Measurements from ENCODE around the gene GLI2. TPM values are rescaled to one million over a fixed set of nuclear protein-coding genes. Genes with fewer than 3 reads are reported as not detected.

GLI2 gene
- total RNA-seq, 1 donor from 2014 or later = 2.2 TPM

DNA sequence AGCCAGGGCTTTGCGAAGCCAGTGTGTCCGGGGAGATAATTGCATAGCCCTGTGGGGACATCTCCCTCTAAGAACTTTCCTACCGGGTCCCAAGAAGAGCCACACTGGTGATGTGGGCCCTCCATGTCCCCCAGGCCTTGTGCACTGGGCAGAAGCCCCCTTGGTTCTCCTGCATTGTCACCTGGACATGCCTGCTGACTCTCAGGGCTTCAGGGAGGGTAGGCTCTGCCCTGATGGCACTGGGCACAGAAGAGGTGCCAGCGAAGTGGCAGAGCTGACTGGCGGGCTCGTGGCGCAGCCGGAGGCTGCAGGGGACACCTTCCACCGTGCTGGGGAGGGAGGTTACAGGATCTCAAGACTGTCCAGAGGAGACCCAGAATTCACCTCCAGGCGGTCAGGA is 28.3 kb downstream of the GLI2 start:
- ATAC-seq = no peak
- intact Hi-C loops (cut with DNase I) = no loop called here
- peak; percentile 17 for DNase-seq (ENCODE audit: missing footprints)

DNA sequence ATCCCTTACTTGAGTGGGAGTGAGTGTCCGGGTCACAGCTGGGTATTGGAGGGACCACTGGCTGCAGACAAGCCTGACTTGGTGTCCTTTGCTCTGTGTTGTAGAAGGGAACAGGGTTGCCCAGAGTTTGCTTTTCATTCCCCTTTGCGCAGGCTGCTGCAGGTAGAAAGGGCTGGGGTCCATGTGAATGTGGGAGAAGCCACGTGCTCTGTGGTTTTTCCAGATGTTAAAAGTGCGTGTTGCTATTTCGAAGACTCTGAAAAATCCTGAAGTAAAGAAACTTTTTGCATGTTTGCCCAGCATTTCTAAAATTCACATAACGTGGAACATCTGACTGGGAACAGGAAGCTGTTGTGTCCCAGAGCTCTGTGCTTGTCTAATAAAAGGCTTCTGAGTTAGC is 28.8 kb downstream of the GLI2 start:
- DNase-seq (ENCODE audit: missing footprints) (no peak), ATAC-seq (no peak)
- intact Hi-C loops (cut with DNase I) = no loop called here

DNA sequence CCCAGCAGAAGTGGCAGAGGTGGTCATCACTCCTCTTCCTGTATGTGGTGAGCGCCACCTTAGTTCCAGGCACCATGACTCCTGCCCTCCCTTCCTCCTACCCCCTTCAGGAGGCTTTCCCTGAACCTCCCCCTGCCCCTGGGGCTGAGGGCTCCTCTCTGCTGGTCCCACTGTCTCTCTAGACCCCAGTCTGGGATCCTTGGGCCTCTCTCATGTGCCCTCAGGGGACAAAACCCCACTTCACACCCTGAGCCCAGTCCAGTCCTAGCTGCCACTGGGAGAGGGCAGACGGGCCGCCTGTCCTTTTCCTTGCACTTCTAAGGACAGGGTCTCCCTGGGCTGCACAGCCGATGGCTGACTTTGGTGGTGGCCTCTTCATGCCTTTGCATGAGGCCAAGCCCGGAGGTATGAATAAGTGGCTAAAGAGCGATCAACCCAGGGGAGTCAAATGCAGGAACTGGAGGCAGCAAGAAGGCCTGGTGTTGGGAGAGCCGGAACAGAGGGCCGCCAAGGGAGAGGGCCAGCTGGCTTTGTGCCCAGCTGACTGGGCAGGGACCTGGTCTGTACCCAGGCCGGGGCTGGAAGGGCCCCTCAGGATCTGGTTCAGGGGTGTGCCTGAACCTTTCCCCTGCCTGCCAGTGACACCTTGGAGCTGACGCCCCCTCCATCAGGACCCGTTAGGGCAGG is 29.5 kb downstream of the GLI2 start:
- DNase-seq (ENCODE audit: missing footprints) (peak; percentile 60), ATAC-seq (peak; percentile 38)
- intact Hi-C loops (cut with DNase I) = no loop called here

DNA sequence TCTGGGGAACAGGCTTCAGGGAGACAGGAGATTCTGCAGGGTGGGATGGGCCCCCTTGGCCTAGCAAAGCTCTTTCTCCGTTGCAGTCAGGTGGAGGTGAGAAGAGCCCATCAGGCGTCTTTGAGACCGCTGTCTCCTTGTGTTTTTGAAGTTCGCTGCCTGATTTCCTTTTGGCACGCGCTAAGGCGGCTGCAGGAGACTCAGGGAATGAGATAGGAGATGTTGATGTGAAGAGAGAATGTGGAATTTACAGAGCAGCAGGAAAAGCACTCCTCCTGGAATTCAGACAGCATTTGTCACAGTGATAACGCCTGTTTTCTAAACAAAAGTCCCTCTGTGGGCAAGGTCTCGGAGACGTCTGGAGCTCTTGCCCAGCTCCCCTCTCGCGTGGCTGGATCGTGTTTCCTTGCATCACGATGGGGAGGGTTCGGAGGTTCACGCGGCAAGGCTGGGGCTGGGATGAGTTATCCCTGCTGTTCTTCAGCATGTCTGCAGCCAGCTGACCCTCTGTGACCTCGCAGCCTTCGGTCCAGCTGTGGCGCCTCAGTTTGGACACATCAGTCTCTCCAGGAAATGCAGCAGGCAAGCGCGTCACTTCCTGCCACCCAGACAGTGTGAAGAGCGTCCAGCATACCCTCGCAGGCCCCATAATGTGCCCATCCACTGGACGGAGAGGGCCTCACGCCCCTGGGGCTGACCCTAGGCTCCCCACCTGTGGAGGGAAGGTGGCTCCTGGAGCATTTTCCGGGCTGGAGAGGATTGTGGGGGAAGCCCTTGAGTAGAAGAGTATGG is 30.2 kb downstream of the GLI2 start:
- intact Hi-C loops (cut with DNase I) = no loop called here
- peak; percentile 91 for DNase-seq (ENCODE audit: missing footprints)
- peak; percentile 93 for ATAC-seq

DNA sequence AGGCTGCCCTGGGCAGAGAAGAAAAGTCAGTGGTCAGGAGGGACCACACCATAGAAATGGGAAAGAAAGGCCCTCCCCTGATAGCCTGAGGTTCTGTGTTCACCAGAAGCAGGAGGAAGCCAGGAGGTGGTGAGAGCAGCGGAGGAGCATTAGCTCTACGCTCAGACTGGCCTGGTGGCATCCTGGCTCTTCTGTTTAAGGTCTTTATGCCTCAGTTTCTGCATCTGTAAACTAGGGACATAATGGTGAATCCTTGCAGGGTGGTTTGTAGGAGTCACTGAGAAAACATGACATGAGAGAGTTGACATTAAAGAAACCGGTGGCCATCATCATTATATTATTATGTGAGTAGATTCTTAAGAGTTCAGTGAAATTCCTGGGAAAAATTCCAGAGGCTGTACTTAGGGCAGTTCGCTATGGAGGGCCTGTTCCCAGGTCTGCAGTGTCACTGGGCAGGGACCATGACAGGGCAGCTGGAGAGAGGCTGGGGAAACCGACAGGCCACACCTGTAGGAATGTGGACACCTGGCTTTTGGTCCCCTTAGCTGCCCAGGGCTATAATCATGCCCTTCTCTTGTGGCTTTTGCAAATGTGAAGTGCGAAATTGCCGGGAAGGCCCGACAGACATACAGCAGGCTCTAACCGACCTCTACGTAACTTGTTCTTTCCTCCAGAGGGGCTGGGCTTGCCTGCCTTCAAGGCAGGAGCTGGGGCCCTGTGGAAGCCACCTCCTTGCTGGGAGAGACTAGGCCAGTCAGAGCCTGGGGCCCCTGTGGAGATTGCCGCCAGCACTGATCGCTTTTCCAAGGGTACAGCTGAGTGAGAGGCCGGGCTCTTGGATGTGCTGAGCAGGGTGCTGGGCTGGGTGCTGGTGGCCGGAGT is 31.0 kb downstream of the GLI2 start:
- peak; percentile 41 for DNase-seq (ENCODE audit: missing footprints)
- ATAC-seq = no peak
- intact Hi-C loops (cut with DNase I) = no loop called here

DNA sequence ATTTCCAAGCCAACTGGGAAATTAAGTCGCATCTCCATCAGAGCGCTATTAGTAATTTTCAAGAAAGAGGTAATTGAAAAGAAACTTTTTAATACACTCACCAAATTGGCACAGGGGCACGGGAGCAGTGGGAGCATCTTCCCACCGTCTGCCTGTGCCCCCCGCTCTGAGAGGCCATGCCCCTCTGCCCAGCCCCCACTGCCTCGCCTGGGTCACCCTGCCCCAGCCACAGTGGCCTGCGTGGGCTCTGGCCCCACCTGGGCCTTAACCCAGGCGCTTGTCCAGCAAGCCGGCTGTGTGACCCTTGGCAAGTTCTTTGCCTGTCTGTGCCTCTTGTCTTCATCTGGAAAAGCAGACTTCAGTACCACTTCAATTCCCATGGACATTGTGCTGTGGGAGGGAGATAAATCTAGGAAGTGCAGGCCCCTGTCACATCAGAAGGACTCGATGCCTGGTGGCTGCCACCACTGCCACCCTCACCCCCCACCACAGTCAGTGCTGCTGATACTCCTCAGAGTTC is 31.9 kb downstream of the GLI2 start:
- DNase-seq (ENCODE audit: missing footprints) (peak; percentile 25), ATAC-seq (no peak)
- intact Hi-C loops (cut with DNase I) = no loop called here

DNA sequence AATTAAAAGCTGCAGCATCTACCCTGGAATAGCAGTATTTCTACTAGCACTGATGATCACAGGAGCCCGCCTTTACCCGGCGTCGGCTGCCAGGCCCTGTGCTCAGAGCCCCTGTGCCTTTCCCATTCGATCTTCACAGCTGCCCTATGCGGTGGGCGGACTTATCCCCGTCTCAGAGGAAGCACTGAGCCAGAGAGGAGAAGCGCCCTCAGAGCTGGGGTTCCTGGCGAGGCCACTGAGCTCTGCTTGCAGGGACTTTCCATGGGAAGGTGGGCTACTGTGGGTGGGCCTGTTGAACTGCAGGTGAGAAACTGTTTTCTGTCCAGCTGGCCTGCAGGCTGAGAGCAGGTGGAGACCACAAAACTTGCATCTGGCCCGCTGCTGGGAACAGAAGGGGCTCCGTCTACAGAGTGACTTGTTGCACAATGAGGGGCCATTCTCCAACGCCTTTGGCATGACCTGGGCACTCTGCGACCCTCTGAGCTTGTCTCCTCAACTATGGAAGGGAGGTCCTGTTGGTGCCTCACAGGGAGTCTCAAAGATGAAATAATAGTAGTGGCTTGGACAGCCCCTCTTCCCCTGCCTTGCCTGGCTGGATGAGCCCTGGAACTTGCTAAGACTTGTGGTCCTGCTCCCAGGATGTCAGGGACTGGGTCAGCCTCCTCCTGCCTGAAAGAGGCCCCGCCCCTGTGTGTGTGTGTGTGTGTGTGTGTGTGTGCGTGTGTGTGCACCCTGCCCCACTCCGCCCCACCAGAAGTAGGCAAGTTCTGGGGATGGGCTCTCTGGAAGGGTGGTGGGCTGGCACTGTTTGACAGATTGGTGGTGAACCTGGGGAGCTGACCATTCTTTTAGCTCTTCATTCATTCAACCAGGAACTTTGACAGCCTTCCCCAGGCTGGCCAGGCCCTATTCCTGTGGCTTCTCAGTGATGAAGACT is 32.7 kb downstream of the GLI2 start:
- DNase-seq (ENCODE audit: missing footprints) (peak; percentile 31), ATAC-seq (no peak)
- intact Hi-C loops (cut with DNase I) = no loop called here

DNA sequence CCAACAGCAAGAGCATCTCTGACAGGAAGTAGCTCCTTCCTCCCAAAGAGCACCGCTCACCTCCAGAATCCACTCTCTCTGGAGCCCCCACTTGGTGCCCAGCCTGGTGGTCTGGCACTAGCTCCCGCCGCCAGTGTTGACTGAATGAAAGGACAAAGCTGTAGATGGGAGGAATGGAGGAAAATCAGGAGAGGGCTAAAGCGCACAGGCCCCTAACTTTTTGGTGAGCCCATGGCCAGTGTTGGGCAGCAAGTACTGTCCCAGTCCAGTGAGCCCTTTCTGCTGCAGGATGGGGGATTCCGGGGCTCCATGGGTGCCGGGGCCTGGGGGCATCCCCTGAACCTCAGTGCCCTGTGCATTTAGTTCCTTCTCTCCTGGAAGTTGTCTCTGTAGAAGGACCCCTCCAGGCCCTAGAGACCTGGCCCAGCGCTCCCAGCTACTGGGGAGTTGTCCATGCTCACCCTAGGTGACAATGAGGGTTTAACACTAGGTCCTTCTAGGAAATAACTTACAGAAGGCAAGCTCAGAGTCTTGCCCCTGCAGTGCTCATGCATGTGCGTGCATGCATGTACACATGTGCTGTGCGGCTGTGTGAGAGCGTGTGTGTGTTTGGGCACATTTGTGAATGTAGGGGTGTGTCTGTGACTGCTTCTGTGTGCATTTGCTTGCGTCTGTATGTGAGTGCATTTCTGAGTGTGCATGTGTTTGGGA is 33.6 kb downstream of the GLI2 start:
- intact Hi-C loops (cut with DNase I) = no loop called here
- DNase-seq (ENCODE audit: missing footprints) (peak; percentile 39), ATAC-seq (no peak)

DNA sequence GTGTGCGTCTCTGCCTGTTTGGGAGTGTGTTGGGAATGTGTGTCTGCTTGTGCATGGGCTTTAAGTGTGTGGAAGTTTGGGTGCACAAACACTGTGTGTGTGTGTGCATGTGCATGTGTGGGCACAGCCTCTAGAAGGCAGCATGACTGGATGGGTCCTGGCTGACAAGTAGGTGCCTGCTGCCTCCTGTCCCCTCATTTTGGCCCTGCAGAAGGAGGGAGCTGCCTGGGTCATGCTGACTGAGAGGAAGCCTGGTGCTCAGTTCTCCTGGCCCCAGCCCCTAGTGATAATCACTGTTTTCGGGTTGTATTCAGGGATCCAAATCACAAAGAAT is 34.1 kb downstream of the GLI2 start:
- ATAC-seq (no peak), DNase-seq (ENCODE audit: missing footprints) (no peak)
- intact Hi-C loops (cut with DNase I) = no loop called here

DNA sequence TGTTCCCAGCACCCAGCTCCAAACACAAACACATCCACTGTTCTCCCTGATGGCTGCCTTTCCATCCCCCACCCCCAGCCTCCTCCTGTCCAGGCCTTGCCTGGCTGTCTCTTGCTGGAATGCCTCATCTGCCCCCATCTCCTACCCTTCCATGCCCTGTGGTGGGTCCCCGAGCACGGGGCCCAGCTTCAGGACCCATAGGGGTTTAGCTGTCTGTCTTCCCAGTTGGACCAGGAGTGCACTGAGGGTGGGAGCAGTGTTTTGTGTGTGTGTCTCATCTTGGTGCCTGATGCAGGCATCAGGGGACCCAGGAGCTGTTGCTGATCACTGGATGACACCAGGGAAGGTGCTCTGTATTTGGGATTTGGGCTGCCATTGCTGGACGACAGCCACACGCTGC is 34.5 kb downstream of the GLI2 start:
- intact Hi-C loops (cut with DNase I) = no loop called here
- no peak for ATAC-seq
- DNase-seq (ENCODE audit: missing footprints) = peak; percentile 28

DNA sequence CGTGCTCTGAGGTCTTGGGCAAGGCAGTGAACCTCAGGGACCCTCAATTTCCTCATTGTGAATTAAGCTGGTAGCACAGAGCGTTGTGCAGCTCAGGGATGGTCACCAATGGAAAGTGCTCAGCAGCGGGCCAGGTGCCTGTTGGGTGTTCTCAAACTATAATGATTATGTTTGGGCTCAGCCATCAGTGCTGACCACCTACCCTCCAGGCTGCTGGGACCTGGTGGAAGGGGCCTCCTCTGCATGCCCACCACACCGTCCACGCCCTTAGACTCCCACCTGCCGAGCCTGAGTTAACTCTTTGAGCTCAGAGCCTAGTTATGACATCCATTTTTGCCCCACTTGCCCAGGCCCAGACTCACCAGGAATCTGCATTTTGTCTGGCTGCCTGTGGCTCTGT is 35.0 kb downstream of the GLI2 start:
- intact Hi-C loops (cut with DNase I) = no loop called here
- ATAC-seq = no peak
- peak; percentile 21 for DNase-seq (ENCODE audit: missing footprints)

DNA sequence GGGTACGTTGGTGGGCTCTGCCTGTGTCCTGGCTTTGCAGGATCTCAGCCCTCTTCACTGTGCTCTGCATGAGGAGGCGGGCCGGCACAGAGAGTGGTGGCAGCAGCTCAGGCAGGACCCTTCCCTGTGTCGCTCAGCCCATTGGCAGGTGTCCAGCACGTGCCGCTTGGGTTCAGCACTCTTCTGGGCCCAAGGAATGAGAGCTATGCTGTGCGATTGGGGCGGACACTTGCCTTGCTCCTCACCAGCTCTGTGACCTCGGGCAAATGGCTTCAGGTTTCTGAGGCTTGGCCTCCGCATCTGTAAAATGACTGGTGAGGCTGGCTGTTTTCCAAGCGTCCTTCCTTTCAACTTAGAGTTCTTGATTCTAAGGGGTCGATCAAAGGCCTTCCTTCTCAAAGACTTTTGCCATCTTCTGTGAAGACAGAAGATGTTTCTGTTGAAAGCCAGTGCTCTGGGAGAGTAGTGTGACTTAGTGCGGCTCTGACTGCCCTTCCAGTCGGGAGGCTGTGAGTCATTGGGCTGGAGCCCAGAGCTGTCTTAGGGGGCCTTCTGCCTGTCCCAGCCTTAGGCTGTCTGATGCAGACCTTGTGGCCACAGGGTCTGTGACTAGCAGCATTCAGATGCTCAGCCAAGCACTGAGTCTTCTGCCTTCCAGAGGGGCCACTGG is 35.6 kb downstream of the GLI2 start:
- intact Hi-C loops (cut with DNase I) = no loop called here
- DNase-seq (ENCODE audit: missing footprints) (peak; percentile 76), ATAC-seq (peak; percentile 88)

DNA sequence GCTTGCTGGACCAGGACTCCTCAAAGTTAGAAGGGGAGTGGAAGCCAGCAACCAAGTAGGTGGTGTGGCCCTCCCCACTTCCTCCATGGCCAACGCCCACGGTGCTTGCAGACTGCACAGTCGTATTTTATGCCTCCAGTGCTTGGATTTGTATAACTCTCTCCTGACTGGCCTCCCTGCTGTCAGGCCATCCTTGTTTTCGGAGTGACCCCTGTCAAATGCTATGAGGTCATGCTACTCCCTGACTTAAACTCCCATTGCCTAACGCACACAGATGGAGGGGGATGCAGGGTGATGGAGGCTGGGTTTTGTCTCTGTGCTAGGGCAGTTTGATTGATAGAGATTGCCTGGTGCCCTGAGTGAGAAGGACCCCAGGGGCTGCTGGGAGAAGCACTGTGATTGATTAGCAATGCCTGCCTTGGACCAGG is 36.1 kb downstream of the GLI2 start:
- DNase-seq (ENCODE audit: missing footprints) (no peak), ATAC-seq (no peak)
- intact Hi-C loops (cut with DNase I) = no loop called here

DNA sequence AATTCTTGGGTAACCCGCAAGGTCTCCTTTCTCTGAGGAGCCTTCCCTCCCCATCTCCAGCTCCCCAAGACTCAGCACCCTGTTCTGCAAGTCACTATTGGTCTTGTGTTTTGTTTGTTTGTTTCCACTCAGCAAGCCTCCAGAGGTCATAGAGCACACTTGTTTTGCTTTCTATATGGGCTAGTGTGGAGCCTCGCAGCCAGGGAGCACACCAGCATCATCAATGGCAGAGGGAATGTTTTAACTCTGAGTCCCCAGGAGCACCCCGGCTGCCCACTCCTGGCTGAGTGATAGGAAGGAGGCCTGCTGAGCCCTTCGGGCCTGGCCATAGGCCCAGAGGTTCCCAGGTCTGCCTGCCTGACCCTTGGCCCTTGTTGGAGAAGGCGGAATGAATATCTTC is 36.6 kb downstream of the GLI2 start:
- intact Hi-C loops (cut with DNase I) = no loop called here
- DNase-seq (ENCODE audit: missing footprints) (peak; percentile 14), ATAC-seq (no peak)

DNA sequence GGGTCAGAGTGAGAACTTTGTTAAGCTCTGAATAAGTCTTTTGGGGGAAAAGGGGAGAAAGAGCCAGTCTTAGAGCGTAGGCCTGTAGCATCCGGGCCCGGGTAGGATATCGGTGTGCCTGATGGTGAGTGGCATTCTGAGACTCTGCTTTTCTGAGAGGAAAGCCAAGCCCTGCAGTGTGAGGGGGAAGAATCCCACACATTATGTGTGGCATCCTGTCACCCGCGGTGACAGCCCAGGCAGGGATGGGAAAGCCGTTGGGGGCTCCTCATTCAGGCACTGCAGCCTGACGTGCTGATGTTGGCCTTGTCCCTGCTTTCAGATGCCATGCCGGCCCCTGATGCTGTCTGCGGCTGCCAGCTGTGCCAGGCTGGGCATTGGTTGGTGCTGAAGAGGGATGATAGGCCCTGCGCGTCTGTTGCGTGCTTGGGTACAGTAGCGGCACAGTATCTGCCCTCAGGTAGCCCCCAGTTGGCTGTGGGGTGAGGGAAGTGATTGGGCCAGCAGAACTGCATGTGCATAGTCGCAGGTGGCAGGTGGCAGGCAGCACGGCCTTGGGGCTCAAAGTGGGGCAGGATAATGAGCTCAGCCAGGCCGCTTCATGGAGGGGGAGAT is 37.6 kb downstream of the GLI2 start:
- DNase-seq (ENCODE audit: missing footprints) = peak; percentile 66
- no peak for ATAC-seq

DNA sequence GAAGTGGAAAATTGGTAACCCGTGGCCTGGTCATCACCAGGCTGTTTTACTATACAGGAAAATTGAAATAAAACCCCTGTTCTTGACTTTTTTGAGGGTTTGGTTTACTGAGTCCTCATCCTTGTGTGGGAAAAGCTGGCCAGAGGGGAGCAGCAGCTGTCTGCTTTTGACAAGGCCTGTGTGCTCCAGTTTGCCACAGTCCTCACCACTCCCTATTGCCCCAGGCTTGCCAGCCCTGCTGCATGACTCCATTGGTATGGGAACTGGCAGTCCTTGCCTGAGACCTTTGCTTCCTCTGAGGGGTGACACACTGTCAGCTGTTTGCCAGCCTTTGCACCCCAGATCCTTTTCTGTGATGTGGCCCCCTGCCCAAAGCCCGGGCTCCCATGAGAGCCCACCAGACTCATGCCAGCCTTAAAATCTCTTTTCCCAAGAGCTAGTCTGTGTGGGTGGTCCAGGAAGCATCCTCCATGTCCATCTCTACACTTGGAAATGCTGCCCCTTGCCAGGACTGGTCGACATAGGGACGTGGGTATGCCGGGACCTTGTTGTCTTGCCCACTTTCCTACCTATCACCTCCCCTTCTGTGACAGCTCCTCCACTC is 39.0 kb downstream of the GLI2 start:
- intact Hi-C loops (cut with DNase I) = no loop called here
- ATAC-seq = no peak
- peak; percentile 53 for DNase-seq (ENCODE audit: missing footprints)

More for the DNA sequence above, 37.6 kb downstream of the GLI2 start:
- intact Hi-C loops (cut with DNase I) = no loop called here

Measured in Right ventricle myocardium inferior (tissue), 1 donor.